K562 (cell line): ENCODE results near the gene MPRIP. TPM values are rescaled to one million over a fixed set of nuclear protein-coding genes. Genes with fewer than 3 reads are reported as not detected.

Experiments
- ATAC-seq: fragments of 200-7000 bp; cut with Tn5 transposase; 3 replicates; pipeline ENCODE4 v1.9.1; 2020; ENCODE audit warnings: moderate library complexity
- BruUV-seq: library from RNA; stranded (reverse); fragments of 400-500 nt; replicated peaks from 2 replicates; lab custom pipeline; 2021; lab: Mats Ljungman, UMichigan
- CTCF ChIA-PET: fragments of 300-600 bp; formaldehyde crosslinking; extraction: SDS; loops from one replicate; lab custom pipeline; 2021; ENCODE audit warnings: low intra/inter-chr PET ratio; lab: Yijun Ruan, JAX
- POLR2A ChIA-PET: fragments of 300-600, 350-650 bp; sonication (Branson Sonifier 250); formaldehyde crosslinking; extraction: SDS; loops from one replicate; lab custom pipeline; 2021; ENCODE audit warnings: antibody characterized with exemption, inconsistent platforms; lab: Yijun Ruan, JAX
- DNase-seq, 4 experiments: peaks; one replicate each; pipeline versions ENCODE4 v3.0.0 to v3.0.0-alpha.2; 2011 to 2018; ENCODE audit warnings: low spot score in 3 of 4, mixed read lengths in 3 of 4; ENCODE audit errors: extremely low read depth in 1 of 4
- FAIRE-seq: peaks from 2 replicates; lab custom pipeline; 2011; peaks lifted over from hg19 to GRCh38; lab: Jason Lieb, UNC
- H2AFZ ChIP-seq: 2 replicates; pipeline ENCODE4 v1.6.0; 2011; ENCODE audit warnings: low read depth, low read length, control low read depth, inconsistent platforms
- H3K27ac ChIP-seq: fragments of 200-600 bp; 3 replicates; pipeline ENCODE4 v1.8.0; 2011; ENCODE audit warnings: low read depth, mild to moderate bottlenecking, control low read depth, inconsistent platforms, low read length, moderate library complexity, mixed read lengths; ENCODE audit errors: extremely low read depth
- H3K27me3 ChIP-seq, 2 experiments: fragments of 300-600 bp in 1 of 2; 2 replicates in 1 of 2; 3 replicates in 1 of 2; pipeline versions ENCODE4 v1.6.0 to v1.8.0; 2011; ENCODE audit warnings: inconsistent platforms in 2 of 2, low read length in 2 of 2, mild to moderate bottlenecking in 1 of 2, mixed read lengths in 1 of 2, moderate library complexity in 1 of 2; ENCODE audit not compliant: control insufficient read depth in 2 of 2, insufficient read depth in 2 of 2
- H3K36me3 ChIP-seq: fragments of 300-600 bp; 3 replicates; pipeline ENCODE4 v1.8.0; 2011; ENCODE audit warnings: mild to moderate bottlenecking, low read length, inconsistent platforms; ENCODE audit not compliant: control insufficient read depth, insufficient read depth
- H3K4me1 ChIP-seq, 2 experiments: fragments of 200-600 bp in 1 of 2; replicated peaks in 1 of 2; 2 replicates in 1 of 2; 3 replicates in 1 of 2; pipeline versions ENCODE4 v1.5.1 to v1.8.0; 2011; ENCODE audit warnings: inconsistent platforms in 2 of 2, low read length in 2 of 2, mild to moderate bottlenecking in 1 of 2, mixed read lengths in 1 of 2, moderate library complexity in 1 of 2; ENCODE audit not compliant: control insufficient read depth in 2 of 2, insufficient read depth in 2 of 2
- H3K4me2 ChIP-seq: 2 replicates; pipeline ENCODE4 v1.6.1; 2011; ENCODE audit warnings: low read length, control low read depth, inconsistent platforms, mixed read lengths; ENCODE audit not compliant: insufficient read depth
- H3K4me3 ChIP-seq: fragments of 200-600 bp; sonication (generic), shearing (Covaris generic); 2 replicates; pipeline ENCODE4 v1.5.1; 2016; ENCODE audit warnings: control low read depth, inconsistent platforms
- H3K79me2 ChIP-seq: fragments of 200-600 bp; 3 replicates; pipeline ENCODE4 v1.8.0; 2011; ENCODE audit warnings: low read length, inconsistent platforms; ENCODE audit not compliant: control insufficient read depth, insufficient read depth
- H3K9ac ChIP-seq, 2 experiments: 2 replicates each; pipeline versions ENCODE4 v1.6.0 to v1.6.1; 2011; ENCODE audit warnings: low read depth in 2 of 2, low read length in 2 of 2, control low read depth in 1 of 2, inconsistent platforms in 1 of 2, mild to moderate bottlenecking in 1 of 2, mixed read lengths in 1 of 2; ENCODE audit not compliant: insufficient read depth in 1 of 2
- H3K9me1 ChIP-seq: one replicate; pipeline ENCODE4 v1.6.0; 2011; ENCODE audit warnings: inconsistent platforms, mild to moderate bottlenecking, low read length, moderate library complexity; ENCODE audit not compliant: control insufficient read depth, insufficient read depth
- H3K9me3 ChIP-seq: replicated peaks from 2 replicates; pipeline ENCODE4 v1.5.1; 2011; ENCODE audit warnings: low read depth, low read length, inconsistent platforms; ENCODE audit not compliant: control insufficient read depth, insufficient read depth
- H4K20me1 ChIP-seq: replicated peaks from 2 replicates; pipeline ENCODE4 v1.6.1; 2011; ENCODE audit warnings: low read length, inconsistent platforms, mixed read lengths; ENCODE audit not compliant: control insufficient read depth, insufficient read depth
- ARID4B ChIP-seq: sonication (generic); formaldehyde crosslinking; IDR thresholded peaks from 2 replicates; pipeline ENCODE4 v1.8.0; 2022; ENCODE audit warnings: mild to moderate bottlenecking, missing genetic modification reagents
- EHMT2 ChIP-seq: fragments of 450-650 bp; IDR thresholded peaks from 2 replicates; pipeline ENCODE4 v1.6.1; 2018; ENCODE audit warnings: antibody characterized with exemption
- HCFC1 ChIP-seq: IDR thresholded peaks from 2 replicates; pipeline ENCODE4 v1.6.1; 2012; ENCODE audit warnings: low read depth, low read length, improper control_type of control experiment
- MCM5 ChIP-seq: fragments of 450-650 bp; IDR thresholded peaks from 2 replicates; pipeline ENCODE4 v1.6.1; 2016; ENCODE audit warnings: low read depth
- NFE2L1 ChIP-seq: fragments of 450-650 bp; IDR thresholded peaks from 2 replicates; pipeline ENCODE4 v1.6.1; 2016; ENCODE audit warnings: missing genetic modification characterization, low read depth, mild to moderate bottlenecking, missing compliant biosample characterization, moderate library complexity, borderline replicate concordance
- NR2C2 ChIP-seq, 2 experiments: fragments of 200-800 bp in 1 of 2; sonication (Bioruptor generic) in 1 of 2; sonication (generic) in 1 of 2; formaldehyde crosslinking in 1 of 2; IDR thresholded peaks; 2 replicates each; pipeline versions ENCODE4 v1.6.1 to v1.8.0; 2016 to 2022; ENCODE audit warnings: mild to moderate bottlenecking in 1 of 2, missing compliant biosample characterization in 1 of 2, missing genetic modification characterization in 1 of 2, missing genetic modification reagents in 1 of 2
- PYGO2 ChIP-seq: fragments of 450-650 bp; IDR thresholded peaks from 2 replicates; pipeline ENCODE4 v1.6.1; 2016; ENCODE audit warnings: mild to moderate bottlenecking, missing genetic modification characterization, moderate library complexity, missing compliant biosample characterization
- RFX1 ChIP-seq: fragments of 450-650 bp; IDR thresholded peaks from 2 replicates; pipeline ENCODE4 v1.6.1; 2016; ENCODE audit warnings: mild to moderate bottlenecking, moderate library complexity
- SP1 ChIP-seq: sonication (generic); formaldehyde crosslinking; IDR thresholded peaks from 2 replicates; pipeline ENCODE4 v1.8.1; 2022; ENCODE audit warnings: mild to moderate bottlenecking, missing genetic modification reagents
- STAT5A ChIP-seq: IDR thresholded peaks from 2 replicates; pipeline ENCODE4 v1.6.1; 2012; ENCODE audit warnings: low read length, inconsistent platforms, borderline replicate concordance
- ZBTB7A ChIP-seq: IDR thresholded peaks from 2 replicates; pipeline ENCODE4 v1.6.1; 2011; ENCODE audit warnings: low read depth, mild to moderate bottlenecking, low read length, moderate library complexity, borderline replicate concordance; ENCODE audit not compliant: control insufficient read depth
- ZNF395 ChIP-seq: fragments of 200-800 bp; sonication (Bioruptor generic); IDR thresholded peaks from 2 replicates; pipeline ENCODE4 v1.6.1; 2017; ENCODE audit warnings: missing genetic modification characterization, missing compliant biosample characterization
- ZNF589 ChIP-seq: fragments of 200-800 bp; sonication (Bioruptor generic); IDR thresholded peaks from 2 replicates; pipeline ENCODE4 v1.6.1; 2016; ENCODE audit warnings: low read depth, missing genetic modification characterization, missing compliant biosample characterization
- ZNF740 ChIP-seq, 3 experiments: fragments of 200-800 bp in 1 of 3; sonication (Bioruptor generic) in 1 of 3; sonication (generic) in 1 of 3; formaldehyde crosslinking in 1 of 3; IDR thresholded peaks; 2 replicates each; pipeline versions ENCODE4 v1.6.1 to v1.8.0; 2016 to 2022; ENCODE audit warnings: mild to moderate bottlenecking in 2 of 3, missing compliant biosample characterization in 2 of 3, missing genetic modification characterization in 2 of 3, missing genetic modification reagents in 1 of 3
- WGBS: fragments of 100-300 bp; shearing (Covaris generic); methylation state at CpG from one replicate; pipeline ENCODE4 v1.1.6; 2016; ENCODE audit warnings: low coverage, mixed read lengths; ENCODE audit not compliant: insufficient coverage; ENCODE audit errors: missing lambda C conversion rate; 5-methylcytosine and 5-hydroxymethylcytosine counted together
- in situ Hi-C: fragments of 300-500 bp; cut with MboI; formaldehyde crosslinking; loops from 4 replicates; pipeline ENCODE4 v1.15.0; 2018; ENCODE audit warnings: inconsistent platforms, mixed read lengths
- intact Hi-C: fragments of 100-400 bp; cut with micrococcal nuclease; formaldehyde crosslinking; loops from 2 replicates; pipeline ENCODE4 v1.14.2; 2022
- polyA plus RNA-seq, 8 experiments: library from polyadenylated mRNA; depleted of rRNA in 4 of 8; stranded (reverse) in 5 of 8; unstranded in 3 of 8; fragments of >200 nt; fragmentation: Nextera tagmentation in 2 of 8; fragmentation: Illumina TruSeq in 1 of 8; extraction: Ambion mirVana in 2 of 8; extraction: Trizol in 1 of 8; gene quantifications; 2 replicates each; pipeline versions ENCODE4 v1.2.1 to v1.2.3, GENCODE V29; 2011 to 2014; ENCODE audit warnings: inconsistent platforms in 1 of 8, missing spikeins in 1 of 8
- total RNA-seq, 7 experiments: library from RNA; depleted of rRNA in 6 of 7; stranded (reverse); fragments of >200 nt in 6 of 7; fragmentation: Illumina TruSeq in 2 of 7; extraction: Trizol in 2 of 7; gene quantifications; 2 replicates each; pipeline versions ENCODE4 v1.2.1 to v1.2.3, GENCODE V29; 2011 to 2021; ENCODE audit warnings: low replicate concordance in 1 of 7

MPRIP gene
- total and polyA plus RNA-seq, 9 of the 15 experiments (the other 6 are each of a cell fraction or from before 2014, with no cell fraction given): 10.0 to 72.6 (median 30.1) TPM

- TF ChIP-seq ZNF740 (CRISPR knock-in tag; IDR thresholded peaks at IDR 0.05) (no peak), ZNF740 (tag; IDR thresholded peaks at IDR 0.05) (no peak), ZNF395 (CRISPR knock-in tag) (no peak), RFX1 (no peak), ARID4B (no peak), ZNF589 (CRISPR knock-in tag) (no peak), NFE2L1 (tag) (no peak), ZBTB7A (no peak), NR2C2 (CRISPR knock-in tag; IDR thresholded peaks at IDR 0.05) (no peak), NR2C2 (tag; IDR thresholded peaks at IDR 0.05) (no peak), SP1 (CRISPR knock-in tag) (no peak), HCFC1 (no peak), MCM5 (no peak), PYGO2 (tag) (no peak), EHMT2 (no peak), STAT5A (no peak)
- in situ Hi-C loops (no loop called here), intact Hi-C loops (no loop called here)
- ATAC-seq: no peak
- BruUV-seq: no TSS peak
- no peak overlapping the region; a peak in 1 of 4 replicates for H3K9ac ChIP-seq
- peaks cover 4 to 8% of the 10 kb centered on the region in 2 experiments; a peak in 4 of 5 replicates for H3K4me1 ChIP-seq
- ChIA-PET CTCF (no interaction called here), POLR2A (interaction anchor here (0.6 kb wide), 1 partner anchor 398 kb away, joined by 3 read pairs; no protein-coding TSS in a partner anchor)
- no peak for DNase-seq
- no peak overlapping the region for H3K4me3 ChIP-seq
- no peak overlapping the region for H3K27ac ChIP-seq
- H3K27me3 ChIP-seq: no peaks in the 10 kb centered on the region
- H3K9me1 ChIP-seq: no peaks in the 10 kb centered on the region
- WGBS: 69% methylated on average over 3 of the region's 3 CpGs
- no peak overlapping the region for H3K4me2 ChIP-seq
- no peak overlapping the region for H2AFZ ChIP-seq
- no peaks in the 10 kb centered on the region for H3K79me2 ChIP-seq
- FAIRE-seq: no peak
- H3K9me3 ChIP-seq: no peaks in the 10 kb centered on the region
- peaks cover 9% of the 10 kb centered on the region; the same call in 1 of the 2 replicates for H4K20me1 ChIP-seq
- no peaks in the 10 kb centered on the region for H3K36me3 ChIP-seq
Measured at GRCh38 chr17:17117923-17118322, 75.7 kb downstream of the MPRIP start.
